Right lobe of liver (tissue), 4 donors: Measurements from ENCODE around the gene TBXAS1.

Experiments used
- POLR2A ChIP-seq: fragments of 450-650 bp; IDR thresholded peaks from one replicate; pipeline ENCODE4 v1.6.1; 2017; ENCODE audit warnings: antibody characterized with exemption, mild to moderate bottlenecking
- TF ChIP-seq, protein P1 (sequence below), 4 donors: fragments of 200-600 bp in 3 of 4; fragments of 450-650 bp in 1 of 4; IDR thresholded peaks; one replicate each; pipeline versions ENCODE4 v1.5.1 to v1.8.0; 2016 to 2022; ENCODE audit warnings: antibody characterized with exemption in 4 of 4, mild to moderate bottlenecking in 2 of 4
- donor health status: DM: no; HTN: no; CAD: no.
- donor health status: DM: no; HTN: no; CAD: no.
- donor health status: DM: no; HTN: yes; CAD: no.

DNA sequence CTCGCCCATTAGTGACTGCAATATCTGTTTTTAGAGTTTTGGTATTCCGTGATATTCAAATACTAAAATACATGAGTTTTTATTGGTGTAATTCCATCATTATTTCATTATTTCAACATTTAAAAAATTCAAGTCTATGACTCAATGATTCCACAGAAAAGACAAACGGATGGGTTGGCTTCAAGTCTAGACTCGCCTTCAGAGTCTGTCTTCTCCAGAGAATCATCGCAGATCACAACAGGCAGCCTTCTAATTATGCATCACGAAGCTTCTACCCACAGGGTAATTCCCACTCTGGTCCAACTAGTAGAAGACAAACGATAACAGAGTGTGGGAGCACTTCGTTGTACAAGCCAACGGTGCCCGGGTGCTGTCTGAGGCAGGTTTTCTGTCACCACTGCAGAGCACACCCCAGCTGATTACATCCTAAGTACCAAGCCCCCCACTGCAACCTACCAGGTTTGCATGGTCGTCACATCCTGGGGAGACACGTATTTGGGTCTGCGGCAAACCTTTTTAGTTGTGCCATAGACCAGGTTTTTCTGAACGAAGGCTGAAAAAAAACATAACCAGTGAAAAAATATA is 204.8 kb downstream of the TBXAS1 start:
- TF ChIP-seq, protein P1, sequence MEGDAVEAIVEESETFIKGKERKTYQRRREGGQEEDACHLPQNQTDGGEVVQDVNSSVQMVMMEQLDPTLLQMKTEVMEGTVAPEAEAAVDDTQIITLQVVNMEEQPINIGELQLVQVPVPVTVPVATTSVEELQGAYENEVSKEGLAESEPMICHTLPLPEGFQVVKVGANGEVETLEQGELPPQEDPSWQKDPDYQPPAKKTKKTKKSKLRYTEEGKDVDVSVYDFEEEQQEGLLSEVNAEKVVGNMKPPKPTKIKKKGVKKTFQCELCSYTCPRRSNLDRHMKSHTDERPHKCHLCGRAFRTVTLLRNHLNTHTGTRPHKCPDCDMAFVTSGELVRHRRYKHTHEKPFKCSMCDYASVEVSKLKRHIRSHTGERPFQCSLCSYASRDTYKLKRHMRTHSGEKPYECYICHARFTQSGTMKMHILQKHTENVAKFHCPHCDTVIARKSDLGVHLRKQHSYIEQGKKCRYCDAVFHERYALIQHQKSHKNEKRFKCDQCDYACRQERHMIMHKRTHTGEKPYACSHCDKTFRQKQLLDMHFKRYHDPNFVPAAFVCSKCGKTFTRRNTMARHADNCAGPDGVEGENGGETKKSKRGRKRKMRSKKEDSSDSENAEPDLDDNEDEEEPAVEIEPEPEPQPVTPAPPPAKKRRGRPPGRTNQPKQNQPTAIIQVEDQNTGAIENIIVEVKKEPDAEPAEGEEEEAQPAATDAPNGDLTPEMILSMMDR (IDR thresholded peaks at IDR 0.05): no peak
- no peak for TF ChIP-seq POLR2A
